HG03139 (cell line): ENCODE results near the gene HSBP1.

Source experiments
- ATAC-seq: cut with Tn5 transposase; IDR thresholded peaks from one replicate; pipeline ENCODE4 v1.9.1; 2021; ENCODE audit not compliant: unreplicated experiment

HSBP1 gene

GRCh38 chr16:83807710-83808572 lies at the start of gene HSBP1:
Gene HSBP1 (plus strand): TSS chr16:83807978. CDS start chr16:83808077, 99 bp downstream.
- peak; percentile 93 for ATAC-seq

DNA sequence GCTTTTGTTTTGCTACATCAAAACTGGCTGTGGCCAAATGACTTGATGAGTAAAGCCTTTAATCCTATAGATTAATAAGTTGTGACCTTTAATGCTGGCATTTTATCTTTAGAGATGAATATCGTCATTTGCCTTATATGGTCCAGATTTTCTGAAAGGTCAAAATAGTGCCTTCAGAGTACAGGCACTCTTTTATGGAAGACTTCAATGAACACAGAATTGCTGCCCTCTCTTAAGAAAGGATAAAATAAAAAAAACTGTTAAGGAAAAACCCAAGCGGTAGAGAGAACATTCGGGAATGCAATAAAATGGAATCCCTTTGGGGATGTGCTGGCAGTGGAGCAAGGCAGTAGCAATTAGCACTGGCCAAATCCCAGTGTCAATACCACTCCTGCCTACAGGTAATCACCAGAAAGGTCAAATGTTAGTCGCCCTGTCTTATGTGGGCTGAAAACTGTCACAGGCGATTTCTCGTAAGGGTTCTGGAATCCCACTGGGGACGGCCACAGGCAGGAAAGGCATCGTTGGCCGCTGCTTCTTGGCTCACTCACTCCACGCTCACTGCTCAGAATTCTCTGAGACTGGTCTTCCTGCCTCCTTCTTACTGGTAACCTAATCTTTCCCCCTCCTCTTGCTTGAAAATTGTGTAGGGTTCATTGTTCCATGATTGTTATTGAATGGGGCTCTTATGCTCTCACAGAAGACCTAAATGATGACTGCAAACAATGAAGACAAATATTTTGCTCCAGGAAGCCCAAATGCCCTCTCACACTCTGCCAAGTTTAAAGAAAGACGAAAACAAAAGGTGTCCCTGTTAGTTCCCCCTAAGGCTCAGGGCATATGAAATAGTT lies 45.4 kb upstream of the HSBP1 start:
- no peak for ATAC-seq

GRCh38 chr16:83762992-83763358 lies 44.8 kb upstream of the HSBP1 start:
- no peak for ATAC-seq

DNA sequence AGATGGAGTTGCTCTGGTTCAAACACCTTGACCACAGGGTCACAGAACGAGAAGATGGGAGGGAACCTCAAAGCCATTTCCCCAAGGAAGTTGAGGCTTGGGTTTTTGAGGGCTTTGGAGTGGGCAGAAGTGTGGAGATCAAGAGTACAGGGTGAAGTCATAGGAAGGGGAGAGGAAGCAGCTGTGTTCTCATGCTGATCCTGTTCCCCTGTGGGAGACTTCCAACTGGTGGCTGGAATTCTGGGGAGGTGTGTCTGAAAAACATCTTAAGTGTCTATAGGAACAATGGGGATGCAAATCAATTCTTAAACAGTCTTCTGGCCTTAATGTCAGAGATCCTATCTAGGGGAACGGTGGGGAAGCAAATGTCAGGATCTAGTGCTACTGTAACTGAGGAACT lies 38.8 kb upstream of the HSBP1 start:
- ATAC-seq = no peak

GRCh38 chr16:83769397-83770008 lies 38.3 kb upstream of the HSBP1 start:
- ATAC-seq = no peak

DNA sequence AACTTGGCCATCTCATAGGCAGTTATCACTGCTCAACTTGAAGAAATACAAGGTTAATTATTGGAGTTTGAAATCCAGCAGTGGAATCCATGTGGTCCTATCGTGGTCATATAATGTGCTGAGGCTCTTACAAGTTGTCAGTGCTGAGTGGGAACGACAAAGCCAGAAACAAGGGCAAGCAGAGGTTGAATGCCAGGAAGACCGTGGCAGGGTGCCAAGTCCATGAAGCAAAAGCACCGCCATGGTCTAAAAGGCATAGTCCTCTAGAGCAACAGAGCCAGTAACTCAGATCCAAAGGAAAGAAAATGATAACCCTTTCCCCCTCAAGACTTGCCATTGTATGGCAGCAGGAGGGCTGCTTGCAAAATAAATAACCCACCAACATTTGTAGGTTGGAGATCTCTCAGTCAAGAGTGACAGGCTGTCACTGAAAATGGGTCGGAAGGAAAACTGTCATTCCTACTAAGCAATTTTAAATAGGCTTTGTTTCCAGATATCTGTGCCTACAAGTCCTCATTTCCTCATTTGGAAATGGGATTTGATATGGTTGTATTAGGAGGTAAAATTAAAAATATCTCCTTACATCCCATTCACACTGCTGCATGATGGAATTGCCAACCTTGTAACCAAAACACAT lies 36.4 kb upstream of the HSBP1 start:
- no peak for ATAC-seq

DNA sequence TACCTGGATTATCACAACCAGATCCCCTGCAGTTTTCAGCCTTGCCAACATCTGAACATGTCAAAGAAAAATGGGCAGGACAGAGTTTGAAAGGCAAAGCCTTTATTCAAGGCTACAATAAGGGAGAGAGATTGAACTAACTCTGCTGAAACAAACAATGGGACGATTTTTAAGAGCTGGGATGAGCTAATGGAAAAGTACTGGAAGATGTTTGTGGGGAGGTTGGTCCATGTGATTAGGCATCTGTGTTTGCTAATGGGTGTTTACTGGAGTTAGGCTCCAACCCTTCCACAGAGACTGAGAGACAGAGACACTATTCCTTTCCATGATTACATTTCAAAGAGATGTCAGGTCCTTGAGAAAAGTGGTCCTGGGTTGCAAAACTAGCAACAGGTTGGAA lies 35.0 kb upstream of the HSBP1 start:
- ATAC-seq = no peak

- no peak for ATAC-seq
These were observed 33.7 kb upstream of the HSBP1 start for GRCh38 chr16:83774066-83774465.

DNA sequence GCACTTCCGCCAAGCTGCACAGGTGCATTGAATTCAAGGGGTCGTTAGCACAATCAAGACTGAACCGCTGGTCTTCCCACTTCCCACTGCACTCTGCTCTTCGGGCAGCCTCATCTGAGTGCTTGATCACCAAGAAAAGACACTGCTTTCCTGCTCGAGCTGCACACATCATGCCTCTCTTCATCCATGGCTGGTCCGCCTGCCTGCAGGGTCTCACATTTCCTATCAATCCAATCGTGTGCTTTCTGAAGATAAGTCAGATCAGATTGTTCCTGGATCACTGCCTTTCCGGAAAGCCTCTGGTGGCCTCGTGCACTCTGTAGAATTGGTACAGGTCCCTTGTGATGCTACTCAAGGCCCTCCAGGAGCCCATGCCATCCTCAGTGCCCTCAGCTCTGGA lies 30.8 kb upstream of the HSBP1 start:
- ATAC-seq = no peak

DNA sequence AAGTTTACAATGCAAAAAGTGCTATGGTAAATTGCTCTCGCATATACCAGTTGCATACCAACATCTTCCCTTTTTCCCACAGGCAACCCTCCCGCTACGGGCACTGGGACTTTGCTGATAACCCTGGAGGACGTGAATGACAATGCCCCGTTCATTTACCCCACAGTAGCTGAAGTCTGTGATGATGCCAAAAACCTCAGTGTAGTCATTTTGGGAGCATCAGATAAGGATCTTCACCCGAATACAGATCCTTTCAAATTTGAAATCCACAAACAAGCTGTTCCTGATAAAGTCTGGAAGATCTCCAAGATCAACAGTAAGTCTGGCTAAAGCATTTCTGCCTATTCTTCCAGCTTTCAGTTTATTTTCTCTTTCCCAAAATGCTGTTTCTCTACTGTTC lies 27.9 kb upstream of the HSBP1 start:
- no peak for ATAC-seq

- no peak for ATAC-seq
These were observed 22.3 kb upstream of the HSBP1 start for GRCh38 chr16:83785455-83785854.

DNA sequence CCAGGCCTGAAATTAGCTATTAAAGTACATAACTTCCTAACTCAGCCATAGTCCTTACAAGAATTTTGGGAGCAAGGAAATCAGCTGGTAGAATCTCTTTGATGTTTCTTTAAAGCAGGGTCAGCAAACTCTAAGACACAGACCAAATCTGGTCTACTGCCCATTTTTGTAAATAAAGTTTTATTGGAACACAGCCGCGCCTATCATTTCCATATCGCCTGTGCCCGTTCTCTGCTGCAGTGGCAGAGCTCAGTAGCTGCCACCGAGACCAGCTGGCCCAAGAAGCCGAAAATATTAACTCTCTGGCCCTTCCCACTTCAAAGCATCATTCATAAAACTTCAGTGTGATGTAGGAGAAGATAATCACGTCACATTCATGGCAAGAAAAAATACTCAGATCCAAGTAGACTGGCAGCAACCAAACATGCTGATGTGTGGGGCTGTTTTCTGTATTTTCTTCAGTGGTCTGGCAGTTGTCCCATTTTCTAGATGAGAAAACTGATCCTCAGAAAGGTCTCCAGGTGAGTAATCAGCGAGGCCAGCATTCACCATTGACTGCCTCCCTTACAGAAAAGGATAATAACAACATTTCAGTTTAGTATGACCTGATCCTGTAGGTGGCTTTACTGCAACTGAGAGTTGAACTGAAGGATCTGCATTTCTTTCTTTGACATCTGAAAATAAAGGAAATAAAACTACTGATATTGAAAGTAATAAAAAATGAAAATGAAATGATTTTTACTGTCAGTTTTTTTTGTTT lies 18.0 kb upstream of the HSBP1 start:
- no peak for ATAC-seq

- no peak for ATAC-seq
These were observed 15.9 kb upstream of the HSBP1 start for GRCh38 chr16:83791916-83792315.

- ATAC-seq = no peak
These were observed 15.4 kb upstream of the HSBP1 start for GRCh38 chr16:83792391-83792790.

DNA sequence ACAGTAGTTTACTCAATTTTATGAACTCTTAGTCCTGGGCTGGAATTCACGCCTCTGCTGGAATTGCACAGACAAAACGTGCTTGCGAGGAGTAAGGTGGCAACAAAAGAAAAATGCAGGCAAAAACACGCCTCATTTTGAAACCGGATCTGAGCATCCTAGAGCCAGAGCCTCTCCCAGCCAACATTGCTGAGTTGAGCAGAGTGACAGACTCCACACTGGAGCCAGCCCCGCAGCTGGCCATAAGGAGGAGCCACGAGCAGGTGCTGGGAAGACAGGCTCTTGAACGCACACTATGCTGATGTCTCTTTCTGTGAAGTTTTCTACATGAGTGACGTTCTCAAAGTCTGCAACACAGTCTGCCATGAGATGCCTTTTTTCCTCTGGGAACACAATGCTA lies 14.6 kb upstream of the HSBP1 start:
- ATAC-seq = no peak

DNA sequence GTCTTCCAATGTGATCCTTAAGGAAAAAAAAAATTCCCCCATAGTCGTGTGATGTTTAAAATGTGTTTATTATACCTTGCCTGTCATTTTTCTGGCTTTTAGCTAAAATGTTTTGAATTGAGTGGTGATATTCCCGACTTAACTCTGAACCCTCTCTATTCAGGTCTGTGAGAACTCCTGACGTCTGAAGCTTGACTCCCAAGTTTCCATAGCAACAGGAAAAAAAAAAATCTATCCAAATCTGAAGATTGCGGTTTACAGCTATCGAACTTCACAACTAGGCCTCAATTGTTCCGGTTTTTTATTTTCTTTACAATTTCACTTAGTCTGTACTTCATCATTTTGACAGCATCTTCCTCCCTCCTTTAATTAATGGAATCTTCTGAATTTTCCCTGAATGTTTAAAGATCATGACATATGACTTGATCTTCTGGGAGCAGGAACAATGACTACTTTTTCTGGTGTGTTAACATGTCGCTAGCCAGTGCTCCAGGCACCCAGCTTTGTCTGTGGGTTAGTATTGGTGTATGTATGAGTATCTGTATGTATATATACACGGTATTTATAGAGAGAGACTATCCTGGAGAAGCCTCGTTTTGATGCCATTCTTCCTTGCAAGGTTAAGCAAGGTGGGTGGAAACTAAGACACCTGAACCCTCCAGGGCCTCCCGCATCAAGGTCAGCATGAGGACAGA lies 12.8 kb upstream of the HSBP1 start:
- no peak for ATAC-seq

- no peak for ATAC-seq
These were observed 10.8 kb upstream of the HSBP1 start for GRCh38 chr16:83797013-83797412.

DNA sequence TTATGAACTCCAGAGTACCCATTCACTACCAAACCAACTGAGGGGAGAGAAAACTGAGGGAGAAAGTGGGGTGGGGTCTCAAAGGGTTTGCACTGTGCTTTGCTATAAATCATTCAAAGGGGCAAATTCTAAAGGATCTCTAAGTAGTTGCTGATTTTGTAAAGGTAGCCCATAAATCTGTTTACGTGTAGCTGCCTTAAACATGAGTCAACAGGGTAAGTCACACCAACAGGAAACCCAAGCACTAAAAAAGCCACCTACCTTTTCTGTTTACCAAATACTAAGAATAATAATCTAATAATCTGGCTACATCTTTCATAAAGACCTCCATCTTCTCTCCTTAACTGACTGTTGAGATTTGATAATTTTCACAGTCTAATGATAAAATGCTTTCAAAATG lies 8.4 kb upstream of the HSBP1 start:
- no peak for ATAC-seq

DNA sequence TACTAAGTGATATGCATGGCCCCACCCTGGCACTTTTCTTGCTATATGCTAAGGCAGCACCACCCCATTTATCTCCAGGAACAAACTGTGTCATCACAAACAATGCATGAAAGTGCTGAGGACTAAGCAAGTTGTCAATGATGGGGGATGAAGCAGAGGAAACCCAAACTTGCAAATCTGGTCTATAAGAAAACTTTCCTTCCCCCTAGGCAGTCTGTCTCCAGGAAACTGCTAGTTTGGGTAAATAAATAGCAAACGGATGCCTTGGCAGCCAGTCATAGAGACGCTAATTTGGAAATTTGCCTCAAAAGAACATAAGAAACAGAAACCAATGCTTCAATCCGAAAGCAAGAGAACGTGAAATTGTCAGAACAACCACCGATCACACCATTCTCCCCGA lies 5.6 kb upstream of the HSBP1 start:
- ATAC-seq = peak; percentile 55
